HCT116 (cell line): ENCODE data around the gene NFKBIA. TPM values are rescaled to one million over a fixed set of nuclear protein-coding genes. Genes with fewer than 3 reads are reported as not detected.

ENCODE experiments used
- ATAC-seq: fragments of 200-7000 bp; cut with Tn5 transposase; 2 replicates; pipeline ENCODE4 v1.9.1; 2020; ENCODE audit warnings: mild to moderate bottlenecking, moderate library complexity
- BruUV-seq: library from RNA; stranded (reverse); fragments of 400-500 nt; replicated peaks from 2 replicates; lab custom pipeline; 2021; lab: Mats Ljungman, UMichigan
- CTCF ChIA-PET: fragments of 300-600 bp; sonication (Branson Sonifier 250); formaldehyde crosslinking; loops from one replicate; lab custom pipeline; 2021; ENCODE audit warnings: antibody characterized with exemption; lab: Charles Lee
- POLR2A ChIA-PET: fragments of 300-600, 350-600 bp; sonication (Branson Sonifier 250); formaldehyde crosslinking; loops from one replicate; lab custom pipeline; 2021; ENCODE audit warnings: antibody characterized with exemption; lab: Charles Lee
- RAD21 ChIA-PET, 2 experiments: fragments of 300-600 bp; sonication (Branson Sonifier 250); formaldehyde crosslinking; loops; one replicate each; lab custom pipeline; 2023; ENCODE audit warnings: low total read pairs in 2 of 2; ENCODE audit not compliant: uncharacterized antibody in 2 of 2, unreplicated experiment in 2 of 2, low non-redundant PET in 1 of 2; lab: Charles Lee
- DNase-seq: peaks from one replicate; pipeline ENCODE4 v3.0.0-alpha.2; 2010; ENCODE audit warnings: low read depth, low spot score
- H2AFZ ChIP-seq: fragments of 200-600 bp; shearing (Covaris generic), sonication (generic); 2 replicates; pipeline ENCODE4 v1.6.1; 2017; ENCODE audit warnings: low read depth, mixed run types, mixed read lengths, antibody characterized with exemption, low read length; ENCODE audit not compliant: poor library complexity, severe bottlenecking
- H3K27ac ChIP-seq: 2 replicates; pipeline ENCODE4 v1.5.1; 2012; ENCODE audit warnings: low read depth, low read length
- H3K27me3 ChIP-seq: fragments of 200-600 bp; sonication (generic); 2 replicates; pipeline ENCODE4 v1.6.1; 2016; ENCODE audit warnings: mixed run types, low read length, mixed read lengths; ENCODE audit not compliant: insufficient read depth
- H3K36me3 ChIP-seq, 2 experiments: fragments of 200-500 bp in 1 of 2; fragments of 200-600 bp in 1 of 2; sonication (Bioruptor generic) in 1 of 2; sonication (generic) in 1 of 2; 2 replicates each; pipeline versions ENCODE4 v1.5.1 to v1.6.1; 2014 to 2016; ENCODE audit warnings: low read length in 2 of 2, inconsistent platforms in 1 of 2, mixed read lengths in 1 of 2, mixed run types in 1 of 2; ENCODE audit not compliant: insufficient read depth in 2 of 2, control insufficient read depth in 1 of 2
- H3K4me1 ChIP-seq, 2 experiments: fragments of 200-600 bp in 1 of 2; sonication (generic) in 1 of 2; 2 replicates each; pipeline versions ENCODE4 v1.5.1 to v1.6.1; 2012 to 2017; ENCODE audit warnings: low read length in 2 of 2, inconsistent platforms in 1 of 2, mild to moderate bottlenecking in 1 of 2, mixed read lengths in 1 of 2, mixed run types in 1 of 2, moderate library complexity in 1 of 2; ENCODE audit not compliant: insufficient read depth in 2 of 2, control insufficient read depth in 1 of 2
- H3K4me2 ChIP-seq: fragments of 200-600 bp; sonication (generic); 2 replicates; pipeline ENCODE4 v1.6.1; 2017; ENCODE audit warnings: mixed run types, low read length, mixed read lengths
- H3K4me3 ChIP-seq, 2 experiments: fragments of 200-600 bp in 1 of 2; sonication (generic) in 1 of 2; replicated peaks in 1 of 2; 2 replicates each; pipeline ENCODE4 v1.5.1; 2011 to 2016; ENCODE audit warnings: low read length in 2 of 2, control low read depth in 1 of 2, low read depth in 1 of 2, mild to moderate bottlenecking in 1 of 2, mixed read lengths in 1 of 2, mixed run types in 1 of 2
- H3K79me2 ChIP-seq: fragments of 200-600 bp; sonication (generic); 2 replicates; pipeline ENCODE4 v1.6.1; 2017; ENCODE audit warnings: mild to moderate bottlenecking, mixed run types, low read length, moderate library complexity, mixed read lengths; ENCODE audit not compliant: insufficient read depth
- H3K9ac ChIP-seq: fragments of 200-600 bp; sonication (generic); 2 replicates; pipeline ENCODE4 v1.6.1; 2016; ENCODE audit warnings: low read length, mixed read lengths
- H3K9me2 ChIP-seq: fragments of 200-600 bp; sonication (generic), shearing (Covaris generic); 2 replicates; pipeline ENCODE4 v1.6.1; 2017; ENCODE audit warnings: mixed run types, mild to moderate bottlenecking, moderate library complexity; ENCODE audit not compliant: insufficient read depth
- H3K9me3 ChIP-seq, 2 experiments: fragments of 200-500 bp in 1 of 2; fragments of 200-600 bp in 1 of 2; sonication (Bioruptor generic) in 1 of 2; sonication (generic) in 1 of 2; 2 replicates each; pipeline ENCODE4 v1.6.1; 2014 to 2017; ENCODE audit warnings: low read length in 2 of 2, mixed read lengths in 2 of 2, inconsistent platforms in 1 of 2, low read depth in 1 of 2, mild to moderate bottlenecking in 1 of 2, mixed run types in 1 of 2, moderate library complexity in 1 of 2; ENCODE audit not compliant: control insufficient read depth in 1 of 2, insufficient read depth in 1 of 2
- H4K20me1 ChIP-seq: fragments of 200-600 bp; sonication (generic), shearing (Covaris generic); 2 replicates; pipeline ENCODE4 v1.6.1; 2017; ENCODE audit warnings: mixed run types, mild to moderate bottlenecking, moderate library complexity; ENCODE audit not compliant: insufficient read depth
- CBX3 ChIP-seq: IDR thresholded peaks from 2 replicates; pipeline ENCODE4 v1.6.1; 2012; ENCODE audit warnings: low read depth
- CEBPB ChIP-seq: IDR thresholded peaks from 2 replicates; pipeline ENCODE4 v1.6.1; 2012; ENCODE audit warnings: low read depth
- CTCF ChIP-seq, 3 experiments: fragments of 200-600 bp in 1 of 3; sonication (generic) in 1 of 3; IDR thresholded peaks in 2 of 3; conservative IDR thresholded peaks in 1 of 3; 2 replicates each; pipeline ENCODE4 v1.5.1; 2012 to 2017; ENCODE audit warnings: low read depth in 2 of 3, low read length in 2 of 3, antibody characterized with exemption in 1 of 3, borderline replicate concordance in 1 of 3, control low read depth in 1 of 3, mild to moderate bottlenecking in 1 of 3, mixed read lengths in 1 of 3, mixed run types in 1 of 3, moderate library complexity in 1 of 3; ENCODE audit not compliant: insufficient read depth in 1 of 3
- POLR2AphosphoS5 ChIP-seq: IDR thresholded peaks from 2 replicates; pipeline ENCODE4 v1.6.1; 2011; ENCODE audit warnings: mild to moderate bottlenecking, low read depth, low read length, moderate library complexity
- SIN3A ChIP-seq: IDR thresholded peaks from 2 replicates; pipeline ENCODE4 v1.6.1; 2012; ENCODE audit warnings: low read depth
- SP1 ChIP-seq: IDR thresholded peaks from 2 replicates; pipeline ENCODE4 v1.6.1; 2012; ENCODE audit warnings: low read depth
- intact Hi-C: fragments of 100-400 bp; cut with micrococcal nuclease; formaldehyde crosslinking; loops from 2 replicates; pipeline ENCODE4 v1.10.0; 2022
- total RNA-seq: library from RNA; stranded (reverse); gene quantifications from one replicate; pipeline ENCODE4 v1.2.1, GENCODE V29; 2021; ENCODE audit not compliant: unreplicated experiment
- TF ChIP-seq, protein P1 (sequence below): IDR thresholded peaks from 2 replicates; pipeline ENCODE4 v1.6.1; 2011; ENCODE audit warnings: mild to moderate bottlenecking, low read length, moderate library complexity; ENCODE audit not compliant: insufficient replicate concordance; ENCODE audit errors: extremely low read depth

Gene NFKBIA
- total RNA-seq, 1 experiment from 2014 or later: 42.6 TPM

DNA sequence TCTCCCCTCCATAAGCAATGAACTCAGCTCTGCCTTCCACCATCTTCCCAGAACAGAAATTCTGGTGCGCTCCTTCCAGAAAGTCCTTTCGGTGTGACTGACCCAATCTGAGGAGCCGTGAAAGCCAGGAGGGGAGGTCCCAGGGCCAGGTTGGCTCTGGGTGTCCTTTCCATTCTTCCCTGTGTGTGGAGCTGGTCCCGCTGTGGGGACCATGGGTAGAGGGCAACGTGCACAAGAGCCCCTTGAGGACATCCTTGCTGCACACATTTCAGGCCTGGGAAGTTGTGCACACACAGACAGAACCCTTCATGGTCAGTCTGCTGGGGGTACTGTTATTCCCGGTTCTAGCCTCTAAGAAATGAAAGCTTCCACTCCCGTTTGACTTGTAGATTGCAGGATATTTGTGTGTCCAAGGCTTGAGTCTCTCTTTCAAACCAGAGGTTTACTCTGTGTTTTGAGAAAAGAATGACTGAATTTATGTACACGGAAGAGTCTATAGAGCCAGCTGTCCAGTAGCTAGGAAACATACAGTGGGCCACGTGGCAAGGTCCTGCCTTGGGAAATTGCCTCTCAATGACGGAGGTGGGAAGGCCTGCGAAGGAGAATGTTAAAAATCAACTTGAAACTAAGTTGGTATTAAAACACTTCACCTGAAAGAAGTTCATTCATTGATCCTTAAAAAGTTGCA is 10.1 kb downstream of the NFKBIA start:
- Histone ChIP-seq H3K4me3 (no peak overlapping the region), H3K4me2 (no peak overlapping the region), H2AFZ (no peak overlapping the region), H3K9ac (no peak overlapping the region), H3K79me2 (no peaks in the 10 kb centered on the region), H3K4me1 (peaks cover 4 to 25% of the 10 kb centered on the region in 2 experiments), H3K9me2 (no peaks in the 10 kb centered on the region), H3K36me3 (no peaks in the 10 kb centered on the region), H4K20me1 (no peaks in the 10 kb centered on the region), H3K27ac (no peak overlapping the region), H3K27me3 (no peaks in the 10 kb centered on the region), H3K9me3 (no peaks in the 10 kb centered on the region)
- intact Hi-C loops: no loop called here
- ChIA-PET POLR2A (interaction anchor here (2.1 kb wide), 1 partner anchor 10 kb away, joined by 9 read pairs; the partner anchor contains the start of gene NFKBIA), RAD21 (no interaction called here), CTCF (interaction anchor here (1.1 kb wide), 1 partner anchor 9 kb away, joined by 3 read pairs; no protein-coding TSS in a partner anchor)
- no TSS peak for BruUV-seq
- no peak for TF ChIP-seq SIN3A
- TF ChIP-seq, protein P1, sequence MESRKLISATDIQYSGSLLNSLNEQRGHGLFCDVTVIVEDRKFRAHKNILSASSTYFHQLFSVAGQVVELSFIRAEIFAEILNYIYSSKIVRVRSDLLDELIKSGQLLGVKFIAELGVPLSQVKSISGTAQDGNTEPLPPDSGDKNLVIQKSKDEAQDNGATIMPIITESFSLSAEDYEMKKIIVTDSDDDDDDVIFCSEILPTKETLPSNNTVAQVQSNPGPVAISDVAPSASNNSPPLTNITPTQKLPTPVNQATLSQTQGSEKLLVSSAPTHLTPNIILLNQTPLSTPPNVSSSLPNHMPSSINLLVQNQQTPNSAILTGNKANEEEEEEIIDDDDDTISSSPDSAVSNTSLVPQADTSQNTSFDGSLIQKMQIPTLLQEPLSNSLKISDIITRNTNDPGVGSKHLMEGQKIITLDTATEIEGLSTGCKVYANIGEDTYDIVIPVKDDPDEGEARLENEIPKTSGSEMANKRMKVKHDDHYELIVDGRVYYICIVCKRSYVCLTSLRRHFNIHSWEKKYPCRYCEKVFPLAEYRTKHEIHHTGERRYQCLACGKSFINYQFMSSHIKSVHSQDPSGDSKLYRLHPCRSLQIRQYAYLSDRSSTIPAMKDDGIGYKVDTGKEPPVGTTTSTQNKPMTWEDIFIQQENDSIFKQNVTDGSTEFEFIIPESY: no peak
- TF ChIP-seq CBX3: no peak
- no peak for TF ChIP-seq CTCF (IDR thresholded peaks at IDR 0.05 in 2 of 3, conservative IDR thresholded peaks at IDR 0.05 in 1 of 3; ENCODE audit: borderline replicate concordance in 1 of 3, insufficient read depth in 1 of 3, low read depth in 2 of 3, low read length in 2 of 3)
- TF ChIP-seq CEBPB: no peak
- no peak for TF ChIP-seq POLR2AphosphoS5
- TF ChIP-seq SP1: no peak
- DNase-seq (no peak), ATAC-seq (no peak)
